AG04449 (cell line): ENCODE measurements around the gene ATOSB.

Experiments
- CTCF ChIA-PET: fragments of 350-600 bp; formaldehyde crosslinking; extraction: SDS; loops from one replicate; lab custom pipeline; 2021; ENCODE audit warnings: antibody characterized with exemption; lab: Yijun Ruan, JAX
- POLR2A ChIA-PET: fragments of 400-600, 350-600 bp; formaldehyde crosslinking; extraction: SDS; loops from one replicate; lab custom pipeline; 2020; ENCODE audit warnings: antibody characterized with exemption, inconsistent platforms; lab: Yijun Ruan, JAX
- DNase-seq: peaks from one replicate; pipeline ENCODE4 v3.0.0-alpha.2; 2010; ENCODE audit warnings: low read depth, low spot score
- H3K4me3 ChIP-seq: 2 replicates; pipeline ENCODE4 v1.5.1; 2011; ENCODE audit warnings: low read depth, mild to moderate bottlenecking, control low read depth, low read length
- TF ChIP-seq, protein P1 (sequence below): IDR thresholded peaks from one replicate; pipeline ENCODE4 v1.5.1; 2011; ENCODE audit warnings: mild to moderate bottlenecking, moderate library complexity, low read length, control low read depth, inconsistent platforms; ENCODE audit not compliant: insufficient read depth; ENCODE audit errors: missing control alignments

The ATOSB gene

DNA sequence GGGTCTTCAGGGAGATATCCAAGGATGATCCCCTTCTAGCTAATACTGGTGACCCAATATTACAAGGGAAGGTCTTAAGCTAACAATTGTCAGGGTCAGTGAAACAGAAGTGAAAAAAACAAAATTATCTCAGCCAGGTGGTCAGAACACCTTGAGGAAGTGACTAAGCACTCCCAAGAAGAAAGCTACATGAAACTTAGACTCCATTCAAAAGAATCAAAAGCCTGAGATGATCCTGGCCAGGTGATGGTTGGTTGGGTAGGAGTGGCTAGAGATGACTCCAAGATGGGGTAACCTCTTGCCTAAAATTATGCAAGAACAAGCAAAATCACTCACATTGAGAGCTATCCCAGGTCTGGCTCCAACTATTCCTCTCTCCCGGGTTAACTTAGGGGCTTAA is 48.6 kb downstream of the ATOSB start:
- CTCF ChIA-PET = interaction anchor here (0.8 to 2.2 kb wide), 3 partner anchors 16 to 168 kb away, joined by 3 to 14 read pairs (median 4); no protein-coding TSS in a partner anchor
- TF ChIP-seq, protein P1, sequence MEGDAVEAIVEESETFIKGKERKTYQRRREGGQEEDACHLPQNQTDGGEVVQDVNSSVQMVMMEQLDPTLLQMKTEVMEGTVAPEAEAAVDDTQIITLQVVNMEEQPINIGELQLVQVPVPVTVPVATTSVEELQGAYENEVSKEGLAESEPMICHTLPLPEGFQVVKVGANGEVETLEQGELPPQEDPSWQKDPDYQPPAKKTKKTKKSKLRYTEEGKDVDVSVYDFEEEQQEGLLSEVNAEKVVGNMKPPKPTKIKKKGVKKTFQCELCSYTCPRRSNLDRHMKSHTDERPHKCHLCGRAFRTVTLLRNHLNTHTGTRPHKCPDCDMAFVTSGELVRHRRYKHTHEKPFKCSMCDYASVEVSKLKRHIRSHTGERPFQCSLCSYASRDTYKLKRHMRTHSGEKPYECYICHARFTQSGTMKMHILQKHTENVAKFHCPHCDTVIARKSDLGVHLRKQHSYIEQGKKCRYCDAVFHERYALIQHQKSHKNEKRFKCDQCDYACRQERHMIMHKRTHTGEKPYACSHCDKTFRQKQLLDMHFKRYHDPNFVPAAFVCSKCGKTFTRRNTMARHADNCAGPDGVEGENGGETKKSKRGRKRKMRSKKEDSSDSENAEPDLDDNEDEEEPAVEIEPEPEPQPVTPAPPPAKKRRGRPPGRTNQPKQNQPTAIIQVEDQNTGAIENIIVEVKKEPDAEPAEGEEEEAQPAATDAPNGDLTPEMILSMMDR = no peak
- H3K4me3 ChIP-seq = no peak overlapping the region
- no peak for DNase-seq
- POLR2A ChIA-PET = interaction anchor here (0.6 to 0.8 kb wide), 2 partner anchors 16 to 22 kb away, joined by 3 read pairs; no protein-coding TSS in a partner anchor

DNA sequence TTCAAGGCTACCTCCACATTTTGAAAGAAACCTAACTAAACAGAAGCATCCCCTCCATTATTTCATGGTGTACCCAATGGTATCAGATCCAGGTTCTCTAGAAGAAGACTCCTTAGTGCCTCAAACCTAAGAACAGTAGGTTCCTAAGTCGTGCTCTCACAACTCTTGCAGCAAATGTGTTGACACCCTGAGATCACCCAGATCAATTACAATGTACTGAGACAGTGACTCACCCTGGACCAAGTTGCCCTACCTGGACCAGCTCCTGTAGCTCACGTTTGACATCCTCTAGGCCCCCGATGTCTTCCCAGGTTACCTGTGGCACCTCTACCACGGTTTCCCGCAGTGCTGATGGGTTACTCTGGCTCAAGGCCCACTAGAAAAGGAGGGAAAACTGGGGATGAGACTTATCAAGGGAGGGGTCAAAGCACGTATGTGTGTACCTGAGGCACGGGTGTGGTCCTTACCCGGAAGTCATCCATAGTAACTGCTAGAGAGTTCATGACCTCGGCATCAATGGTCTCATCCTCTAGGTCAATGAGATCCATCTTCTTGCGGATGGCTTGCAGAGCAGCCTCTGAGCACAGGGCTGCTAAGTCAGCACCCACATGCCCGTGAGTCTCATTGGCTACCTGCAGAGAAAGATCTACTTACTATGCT is 55.0 kb downstream of the ATOSB start:
- DNase-seq = no peak
- POLR2A ChIA-PET = interaction anchor here (1.7 kb wide), 1 partner anchor 11 kb away, joined by 9 read pairs; the partner anchor contains the start of gene VCP
- no peak overlapping the region for H3K4me3 ChIP-seq
- CTCF ChIA-PET = interaction anchor here (1.4 to 5.4 kb wide), 5 partner anchors 9 to 36 kb away, joined by 4 to 40 read pairs (median 9); partner anchors contain the start of genes PIGO and VCP
- TF ChIP-seq, protein P1 = no peak

DNA sequence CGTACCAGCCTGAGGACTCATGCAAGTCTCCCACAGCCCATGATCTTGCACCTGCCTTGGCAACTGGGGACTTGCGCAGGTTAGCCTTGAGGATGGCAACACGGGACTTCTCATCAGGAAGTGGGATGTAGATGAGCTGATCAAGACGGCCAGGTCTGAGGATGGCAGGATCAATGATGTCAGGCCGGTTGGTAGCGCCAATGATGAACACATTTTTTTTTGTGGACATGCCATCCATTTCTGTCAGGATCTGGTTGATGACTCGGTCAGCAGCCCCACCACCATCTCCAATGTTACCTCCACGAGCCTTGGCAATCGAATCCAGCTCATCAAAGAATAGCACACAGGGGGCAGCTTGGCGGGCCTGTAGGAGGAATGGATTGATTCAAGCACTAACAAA is 56.2 kb downstream of the ATOSB start:
- no peak overlapping the region for H3K4me3 ChIP-seq
- TF ChIP-seq, protein P1 = no peak
- CTCF ChIA-PET = interaction anchor here (1.4 to 2.6 kb wide), 4 partner anchors 8 to 37 kb away, joined by 4 to 13 read pairs (median 6); partner anchors contain the start of genes PIGO and VCP
- DNase-seq = no peak
- POLR2A ChIA-PET = interaction anchor here (1.7 kb wide), 1 partner anchor 12 kb away, joined by 9 read pairs; the partner anchor contains the start of gene VCP

DNA sequence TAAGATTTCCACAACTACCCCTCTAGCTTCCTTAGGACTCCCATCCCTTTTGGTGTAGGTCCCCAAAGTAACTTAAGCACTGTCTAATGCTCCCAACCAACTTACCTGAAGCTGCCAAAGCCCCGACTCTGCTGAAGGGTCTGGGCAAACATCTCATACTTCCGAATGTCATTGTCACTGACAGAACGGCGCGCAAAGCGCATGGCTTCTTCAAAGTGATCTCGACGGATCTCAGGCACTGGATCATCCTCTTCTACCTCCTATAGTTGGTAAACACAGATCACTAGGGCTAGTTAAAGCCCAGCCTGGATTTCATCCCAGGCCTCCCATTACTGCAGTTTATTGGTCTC is 58.4 kb downstream of the ATOSB start:
- TF ChIP-seq, protein P1 = no peak
- ChIA-PET POLR2A (interaction anchor here (1.0 kb wide), 2 partner anchors 14 to 15 kb away, joined by 3 to 6 read pairs; partner anchors contain the start of gene VCP), CTCF (interaction anchor here (1.1 to 1.2 kb wide), 2 partner anchors 11 to 39 kb away, joined by 3 to 5 read pairs; partner anchors contain the start of gene PIGO)
- no peak for DNase-seq
- H3K4me3 ChIP-seq = no peak overlapping the region

DNA sequence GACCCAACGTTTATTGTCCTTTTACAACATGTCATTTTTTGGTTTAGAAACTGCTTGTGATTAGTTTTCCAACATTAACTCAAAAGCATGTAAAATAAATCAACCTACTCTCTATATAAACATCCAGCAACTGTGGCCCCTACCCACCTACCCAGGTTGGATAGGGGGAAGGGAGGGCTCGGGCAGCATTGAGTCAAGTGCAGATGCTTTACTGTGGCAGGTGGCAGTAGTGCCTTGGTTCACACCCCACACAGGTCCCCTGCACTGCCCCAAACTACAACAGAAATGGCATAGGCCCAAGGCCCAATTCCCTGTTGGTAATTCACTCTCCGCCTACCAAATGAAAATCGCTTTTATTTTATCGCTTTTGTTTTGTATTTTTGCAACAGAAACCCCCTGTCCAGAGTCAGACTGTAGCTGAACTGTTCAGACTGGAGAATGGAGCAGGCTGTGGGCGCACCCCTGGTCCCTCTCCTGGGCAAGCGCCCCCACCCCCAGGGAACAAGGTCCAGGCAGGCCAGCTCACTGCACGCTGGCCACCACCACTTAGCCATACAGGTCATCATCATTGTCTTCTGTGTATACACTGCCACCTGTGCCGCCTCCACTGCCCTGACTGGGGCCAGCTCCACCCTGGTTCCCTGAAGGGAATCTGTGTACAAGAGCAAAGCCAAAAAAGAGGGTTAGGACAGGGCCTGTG is 58.9 kb downstream of the ATOSB start:
- ChIA-PET CTCF (interaction anchor here (1.1 to 1.2 kb wide), 2 partner anchors 11 to 40 kb away, joined by 3 to 5 read pairs; partner anchors contain the start of gene PIGO), POLR2A (interaction anchor here (0.9 to 1.0 kb wide), 3 partner anchors 10 to 16 kb away, joined by 3 to 6 read pairs (median 4); partner anchors contain the start of gene VCP)
- TF ChIP-seq, protein P1 = no peak
- H3K4me3 ChIP-seq = no peak overlapping the region
- no peak for DNase-seq
